GM12872 (cell line): ENCODE results near the gene SYS1.

Experiments
- TF ChIP-seq, protein P1 (sequence below): IDR thresholded peaks from 3 replicates; pipeline ENCODE4 v1.5.1; 2011; ENCODE audit warnings: low read depth, mild to moderate bottlenecking, low read length, moderate library complexity; ENCODE audit not compliant: insufficient read depth

The SYS1 gene

DNA sequence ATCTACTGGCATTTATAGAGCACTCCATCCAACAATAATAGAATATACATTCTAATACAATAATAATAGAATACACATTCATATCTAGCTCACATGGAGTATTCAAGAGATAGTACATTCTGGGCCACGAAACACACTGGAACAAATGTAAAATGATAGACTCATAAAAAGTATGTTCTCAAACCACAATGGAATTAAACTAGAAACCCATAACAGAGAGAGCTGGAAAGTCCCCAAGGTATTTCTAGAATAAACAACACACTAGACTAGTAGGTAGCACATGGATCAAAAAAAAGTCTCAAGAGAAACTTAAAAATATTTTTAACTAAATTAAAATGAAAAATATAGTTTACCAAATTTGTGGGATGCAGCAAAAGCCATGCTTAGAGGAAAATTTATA, 24.3 kb downstream of the SYS1 start:
- TF ChIP-seq, protein P1, sequence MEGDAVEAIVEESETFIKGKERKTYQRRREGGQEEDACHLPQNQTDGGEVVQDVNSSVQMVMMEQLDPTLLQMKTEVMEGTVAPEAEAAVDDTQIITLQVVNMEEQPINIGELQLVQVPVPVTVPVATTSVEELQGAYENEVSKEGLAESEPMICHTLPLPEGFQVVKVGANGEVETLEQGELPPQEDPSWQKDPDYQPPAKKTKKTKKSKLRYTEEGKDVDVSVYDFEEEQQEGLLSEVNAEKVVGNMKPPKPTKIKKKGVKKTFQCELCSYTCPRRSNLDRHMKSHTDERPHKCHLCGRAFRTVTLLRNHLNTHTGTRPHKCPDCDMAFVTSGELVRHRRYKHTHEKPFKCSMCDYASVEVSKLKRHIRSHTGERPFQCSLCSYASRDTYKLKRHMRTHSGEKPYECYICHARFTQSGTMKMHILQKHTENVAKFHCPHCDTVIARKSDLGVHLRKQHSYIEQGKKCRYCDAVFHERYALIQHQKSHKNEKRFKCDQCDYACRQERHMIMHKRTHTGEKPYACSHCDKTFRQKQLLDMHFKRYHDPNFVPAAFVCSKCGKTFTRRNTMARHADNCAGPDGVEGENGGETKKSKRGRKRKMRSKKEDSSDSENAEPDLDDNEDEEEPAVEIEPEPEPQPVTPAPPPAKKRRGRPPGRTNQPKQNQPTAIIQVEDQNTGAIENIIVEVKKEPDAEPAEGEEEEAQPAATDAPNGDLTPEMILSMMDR = no peak

DNA sequence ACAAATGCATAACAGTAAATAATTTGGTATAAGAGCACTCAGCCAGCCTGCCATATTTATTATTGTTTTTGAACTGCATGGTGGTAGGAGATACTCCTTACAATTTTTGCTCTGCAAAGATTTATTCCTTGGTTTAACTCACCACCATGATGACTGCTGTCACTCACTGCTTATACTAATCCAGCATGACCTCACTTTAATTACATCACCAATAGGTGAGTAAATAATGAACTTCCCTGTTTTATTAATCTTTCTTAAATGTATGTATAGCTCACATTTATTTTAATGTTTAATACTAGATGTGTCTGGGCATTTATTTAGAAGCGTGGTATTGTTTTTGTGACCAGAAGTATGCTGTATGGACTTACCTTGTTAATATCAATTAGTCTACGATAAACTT, 28.0 kb downstream of the SYS1 start:
- TF ChIP-seq, protein P1 = no peak

DNA sequence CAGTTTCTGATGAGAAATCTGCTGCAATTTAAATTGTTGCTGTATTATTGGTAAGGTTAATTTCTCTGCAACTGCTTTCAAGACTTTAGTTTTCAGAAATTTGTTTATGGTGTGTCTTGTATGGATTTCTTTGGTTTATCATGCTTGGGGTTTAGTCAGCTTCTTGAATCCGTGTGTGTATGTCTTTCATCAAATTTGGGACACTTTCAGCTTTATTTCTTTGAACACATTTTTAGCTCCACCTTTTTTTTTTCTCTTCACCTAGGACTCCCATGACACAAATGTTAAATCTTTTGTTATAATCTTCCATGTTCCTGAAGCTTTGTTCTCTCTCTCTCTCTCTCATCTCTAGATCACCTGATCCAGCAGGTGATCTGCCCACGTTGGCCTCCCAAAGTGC, 28.6 kb downstream of the SYS1 start:
- TF ChIP-seq, protein P1 = no peak

DNA sequence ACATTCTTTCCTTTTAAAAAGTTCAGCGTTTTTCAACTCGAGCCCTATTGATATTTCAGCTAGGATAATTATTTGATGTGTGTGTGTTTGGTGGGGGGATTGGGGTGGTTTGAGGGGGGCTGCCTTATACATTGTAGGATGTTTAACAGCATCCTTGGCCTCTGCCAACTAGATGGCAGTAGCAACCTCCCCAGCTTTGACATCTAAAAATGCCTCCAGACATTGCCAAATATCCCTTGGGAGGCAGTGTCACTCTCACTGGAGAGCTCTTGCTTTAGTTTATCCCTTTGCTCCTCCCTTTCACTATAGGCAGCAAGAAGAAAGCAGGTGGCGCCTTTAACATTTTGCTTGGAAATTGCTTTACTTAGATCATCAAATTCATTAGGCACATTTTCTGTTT, 29.8 kb downstream of the SYS1 start:
- TF ChIP-seq, protein P1 = no peak

DNA sequence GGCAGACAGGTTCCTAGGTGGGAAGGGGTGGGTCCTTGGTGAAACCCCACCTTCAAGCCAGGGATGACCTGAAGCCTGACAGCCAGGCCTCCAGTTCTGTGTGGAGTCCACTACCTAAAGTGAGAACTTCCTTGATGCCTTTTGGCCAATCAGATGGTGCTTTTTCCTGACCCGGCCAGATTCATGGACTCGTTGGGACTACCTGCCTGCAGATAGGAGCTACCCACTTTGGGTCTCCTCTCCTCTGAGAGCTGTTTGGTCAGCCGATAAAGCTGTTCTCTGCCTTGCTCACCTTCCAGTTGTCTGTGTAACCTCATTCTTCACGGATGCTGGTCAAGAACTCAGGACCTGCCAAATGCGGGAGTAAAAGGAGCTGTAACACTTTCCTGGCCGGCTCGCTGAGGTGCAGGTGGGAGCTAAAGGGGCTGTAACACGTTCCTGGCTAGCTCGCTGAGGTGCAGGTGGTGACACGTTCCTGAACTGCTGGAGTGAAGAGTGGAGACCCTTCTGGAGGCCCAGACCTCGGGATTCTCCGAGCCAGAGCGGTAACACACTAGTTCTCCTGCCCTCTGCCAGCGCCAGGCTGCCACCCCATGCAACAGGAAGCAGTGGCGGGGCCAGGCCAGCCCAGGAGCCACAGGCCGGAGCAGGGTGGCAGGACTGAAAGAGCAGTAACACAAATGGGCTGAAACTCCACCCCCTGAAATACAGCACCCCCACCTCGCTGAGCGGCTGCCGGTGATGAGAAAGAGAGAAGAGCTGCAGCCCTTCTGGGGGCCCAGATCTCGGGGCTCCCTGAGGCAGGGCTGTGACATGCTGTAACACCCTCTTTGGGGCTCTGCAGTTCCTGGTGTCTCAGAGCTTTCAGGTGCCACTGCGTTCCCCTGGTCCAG, 31.5 kb downstream of the SYS1 start:
- TF ChIP-seq, protein P1 = no peak

DNA sequence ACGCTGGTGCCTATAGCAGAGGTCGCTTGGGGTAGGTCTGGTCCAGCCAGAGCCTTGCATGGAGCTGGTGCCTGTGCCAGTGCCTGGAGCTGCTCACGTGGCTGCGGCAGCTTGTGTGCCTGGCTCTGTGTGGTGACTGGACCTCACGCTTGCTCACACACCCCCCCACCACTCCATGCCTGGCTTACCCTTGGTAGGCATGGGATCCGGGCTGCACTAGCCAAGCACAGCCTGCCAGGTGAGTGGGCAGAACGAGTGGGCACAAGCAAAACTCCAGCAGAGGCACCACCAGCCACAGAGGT, 32.1 kb downstream of the SYS1 start:
- TF ChIP-seq, protein P1 = no peak

DNA sequence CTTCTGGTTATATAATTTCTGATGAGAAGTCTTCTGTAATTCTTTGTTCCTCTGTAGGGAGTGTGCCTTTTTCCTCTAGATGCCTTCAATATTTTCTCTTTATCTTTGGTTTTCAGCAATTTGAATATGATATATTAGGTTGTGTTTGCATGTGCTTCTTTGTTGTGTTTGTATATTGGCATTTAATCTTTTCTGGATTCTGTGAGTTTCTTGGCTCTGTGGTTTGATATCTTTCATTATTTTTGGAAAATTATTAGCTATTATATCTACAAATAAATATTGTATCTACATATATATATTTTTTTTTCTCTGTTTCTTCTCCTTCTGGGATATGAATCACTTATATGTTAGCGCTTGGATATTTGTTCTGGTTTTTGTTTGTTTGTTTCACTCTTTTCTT, 36.1 kb downstream of the SYS1 start:
- TF ChIP-seq, protein P1 = no peak
